Tracheal epithelial cell (primary cell): ENCODE measurements around the gene IL12A. TPM values are rescaled to one million over a fixed set of nuclear protein-coding genes. Genes with fewer than 3 reads are reported as not detected.

Experiments used
- total RNA-seq: library from RNA; depleted of rRNA; stranded (reverse); fragments of >200 nt; gene quantifications from 2 replicates; pipeline ENCODE4 v1.2.1, GENCODE V29; 2014

The IL12A gene
- total RNA-seq = 0.72 and 1.9 TPM in 2 replicates

DNA sequence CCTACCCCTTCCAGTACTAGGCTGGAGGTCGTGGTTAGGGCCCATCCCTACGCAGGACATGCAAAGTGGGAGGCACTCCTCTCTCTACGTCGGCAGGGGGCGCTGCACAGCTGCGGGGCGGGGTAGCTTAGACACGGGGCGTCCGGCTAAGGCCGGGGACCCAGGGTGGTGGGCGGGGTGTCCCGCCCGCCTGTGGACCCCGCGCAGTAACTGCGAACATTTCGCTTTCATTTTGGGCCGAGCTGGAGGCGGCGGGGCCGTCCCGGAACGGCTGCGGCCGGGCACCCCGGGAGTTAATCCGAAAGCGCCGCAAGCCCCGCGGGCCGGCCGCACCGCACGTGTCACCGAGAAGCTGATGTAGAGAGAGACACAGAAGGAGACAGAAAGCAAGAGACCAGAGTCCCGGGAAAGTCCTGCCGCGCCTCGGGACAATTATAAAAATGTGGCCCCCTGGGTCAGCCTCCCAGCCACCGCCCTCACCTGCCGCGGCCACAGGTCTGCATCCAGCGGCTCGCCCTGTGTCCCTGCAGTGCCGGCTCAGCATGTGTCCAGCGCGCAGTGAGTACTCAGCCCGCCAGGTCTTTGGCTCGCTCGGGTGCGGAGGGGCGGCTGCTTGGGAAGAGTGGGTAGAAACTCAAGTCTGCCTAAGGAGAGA is at the start of gene IL12A:
TSS of gene IL12A (plus strand) at position 219 of the 655 bp plus-strand sequence.

Other genes with a start within 250 kb of the IL12A start
- gene SCHIP1, start 149.0 kb upstream of the IL12A start, total RNA-seq = 0.21 and 3.4 TPM in 2 replicates
- under 0.01 TPM in 1 of 2 replicates, not detected in the other for gene C3orf80, start 236.6 kb downstream of the IL12A start, total RNA-seq